ENCODE results near the gene ZNF577. TPM values are rescaled to one million over a fixed set of nuclear protein-coding genes. Genes with fewer than 3 reads are reported as not detected.

ZNF577 gene
- total RNA-seq, 1 experiment from 2014 or later: 5.4 TPM

DNA sequence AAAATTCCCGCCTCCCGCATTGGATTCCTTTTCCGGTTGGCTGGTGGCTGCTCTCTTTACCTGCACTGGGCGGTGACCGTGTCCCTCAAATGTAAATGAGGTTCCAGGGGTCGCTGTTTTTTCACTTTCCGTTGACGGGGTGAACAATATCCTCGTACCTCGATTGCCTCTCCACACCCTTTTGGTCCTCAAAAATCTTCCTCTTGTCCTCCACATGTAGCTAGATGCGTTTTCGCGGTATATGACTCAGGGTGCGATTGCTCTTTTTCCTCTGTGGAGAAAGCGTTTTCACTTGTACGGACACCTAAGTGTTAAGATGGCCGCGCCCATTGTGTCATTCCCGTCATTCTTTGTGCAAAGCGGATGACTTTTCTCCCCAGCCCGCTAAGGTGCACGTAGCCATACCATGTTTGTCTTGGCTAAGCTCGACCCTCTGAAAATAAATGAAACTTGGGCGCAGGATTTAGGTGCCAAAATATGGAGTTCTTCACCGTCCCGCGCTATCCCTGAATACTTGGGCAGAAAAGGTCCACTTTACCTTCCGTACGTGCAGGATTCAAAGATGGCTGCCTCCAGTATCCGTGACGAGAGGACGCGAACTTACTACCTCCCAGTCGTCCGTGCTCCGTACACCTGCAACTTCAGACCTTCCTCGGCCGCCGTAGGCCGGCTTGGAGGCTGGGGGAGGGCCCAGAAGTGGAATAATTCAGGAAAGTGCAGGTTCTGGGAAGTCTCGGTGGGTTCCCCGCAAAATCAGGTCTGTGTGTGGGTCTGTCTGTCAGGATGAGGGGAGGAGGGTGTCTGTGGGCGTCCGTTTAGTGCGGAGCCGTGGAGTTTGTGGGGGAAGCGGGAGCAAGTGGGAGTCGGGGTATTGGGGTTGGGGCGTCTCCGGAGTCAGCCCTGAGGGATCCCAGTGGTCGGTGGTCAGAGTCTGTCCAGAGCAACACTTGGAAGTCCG is 39.3 kb upstream of the ZNF577 start, which contains the start of gene ZNF613:
ZNF613 (plus strand) TSS at position 689 of the 958 bp plus-strand sequence. CDS start 8,749 bp downstream, outside the sequence.
- peak within 1 kb of the TSS; percentile 69 for H3K27ac ChIP-seq
- H3F3A ChIP-seq (ENCODE audit: insufficient read depth, low read depth): no peaks in the 10 kb centered on the region
- peaks cover 5% of the 10 kb centered on the region for H3K4me1 ChIP-seq (replicated peaks; ENCODE audit: insufficient read depth)
- H4K20me1 ChIP-seq (ENCODE audit: insufficient read depth): no peaks in the 10 kb centered on the region
- peak within 1 kb of the TSS; percentile 70 for H3K4me3 ChIP-seq
- no peaks in the 10 kb centered on the region for H3K9me2 ChIP-seq (ENCODE audit: insufficient read depth)
- H3K27me3 ChIP-seq (ENCODE audit: insufficient read depth, low read depth): no peaks in the 10 kb centered on the region
- no TSS peak for BruUV-seq (replicated peaks)
- peak; percentile 89 to 91 for DNase-seq
- H3K9me3 ChIP-seq (ENCODE audit: insufficient read depth, low read depth): peaks cover 46% of the 10 kb centered on the region
- H2AFZ ChIP-seq: peak within 1 kb of the TSS; percentile 95
- TF ChIP-seq, protein P1, sequence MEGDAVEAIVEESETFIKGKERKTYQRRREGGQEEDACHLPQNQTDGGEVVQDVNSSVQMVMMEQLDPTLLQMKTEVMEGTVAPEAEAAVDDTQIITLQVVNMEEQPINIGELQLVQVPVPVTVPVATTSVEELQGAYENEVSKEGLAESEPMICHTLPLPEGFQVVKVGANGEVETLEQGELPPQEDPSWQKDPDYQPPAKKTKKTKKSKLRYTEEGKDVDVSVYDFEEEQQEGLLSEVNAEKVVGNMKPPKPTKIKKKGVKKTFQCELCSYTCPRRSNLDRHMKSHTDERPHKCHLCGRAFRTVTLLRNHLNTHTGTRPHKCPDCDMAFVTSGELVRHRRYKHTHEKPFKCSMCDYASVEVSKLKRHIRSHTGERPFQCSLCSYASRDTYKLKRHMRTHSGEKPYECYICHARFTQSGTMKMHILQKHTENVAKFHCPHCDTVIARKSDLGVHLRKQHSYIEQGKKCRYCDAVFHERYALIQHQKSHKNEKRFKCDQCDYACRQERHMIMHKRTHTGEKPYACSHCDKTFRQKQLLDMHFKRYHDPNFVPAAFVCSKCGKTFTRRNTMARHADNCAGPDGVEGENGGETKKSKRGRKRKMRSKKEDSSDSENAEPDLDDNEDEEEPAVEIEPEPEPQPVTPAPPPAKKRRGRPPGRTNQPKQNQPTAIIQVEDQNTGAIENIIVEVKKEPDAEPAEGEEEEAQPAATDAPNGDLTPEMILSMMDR (conservative IDR thresholded peaks at IDR 0.05): peak; percentile 55; the same call in 1 of the 2 replicates
- no peak for TF ChIP-seq EZH2 (IDR thresholded peaks at IDR 0.05; ENCODE audit: low read depth)
- peaks cover 13% of the 10 kb centered on the region for H3K79me2 ChIP-seq (ENCODE audit: low read depth)
- peak within 1 kb of the TSS; percentile 81 for H3K4me2 ChIP-seq
- ChIA-PET POLR2A (ENCODE audit: unreplicated experiment) (interaction anchor here (0.6 kb wide), 1 partner anchor 244 kb away, joined by 8 read pairs; the partner anchor contains the start of gene ZNF836), CTCF (no interaction called here)
- peaks cover 26% of the 10 kb centered on the region for H3K36me3 ChIP-seq (ENCODE audit: low read depth)
- intact Hi-C loops (cut with micrococcal nuclease; ENCODE audit: unreplicated experiment): loop anchor here (1.0 to 10.0 kb wide), 4 partner anchors 23 to 262 kb away; partner anchors contain the start of gene ZNF350

DNA sequence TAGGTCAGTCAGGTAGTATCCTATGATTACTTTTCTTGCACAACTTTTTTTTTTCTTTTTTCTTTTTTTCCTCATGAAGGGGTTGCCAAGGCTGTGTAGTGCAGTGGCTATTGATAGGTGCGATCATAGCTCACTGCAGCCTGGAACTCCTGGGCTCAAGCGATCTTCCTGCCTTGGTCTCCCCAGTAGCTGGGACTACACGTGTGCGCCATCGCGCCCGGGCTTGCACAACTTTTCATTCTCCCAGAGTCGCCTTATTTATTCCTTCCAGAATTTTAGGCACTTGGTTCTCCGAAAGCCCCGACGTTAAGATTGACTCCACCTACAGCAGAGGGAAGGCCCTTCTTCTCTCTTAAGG is 38.7 kb upstream of the ZNF577 start:
- TF ChIP-seq, protein P1 (conservative IDR thresholded peaks at IDR 0.05): no peak
- TF ChIP-seq EZH2 (IDR thresholded peaks at IDR 0.05; ENCODE audit: low read depth): no peak
- ChIA-PET POLR2A (ENCODE audit: unreplicated experiment) (no interaction called here), CTCF (no interaction called here)
- peaks cover 23% of the 10 kb centered on the region for H3K36me3 ChIP-seq (ENCODE audit: low read depth)
- H3K9me3 ChIP-seq (ENCODE audit: insufficient read depth, low read depth): peaks cover 44% of the 10 kb centered on the region
- no peaks in the 10 kb centered on the region for H3K9me2 ChIP-seq (ENCODE audit: insufficient read depth)
- H3K4me3 ChIP-seq: peak overlapping the region; percentile 70
- no peaks in the 10 kb centered on the region for H4K20me1 ChIP-seq (ENCODE audit: insufficient read depth)
- H3K4me1 ChIP-seq (replicated peaks; ENCODE audit: insufficient read depth): peaks cover 5% of the 10 kb centered on the region
- no peaks in the 10 kb centered on the region for H3F3A ChIP-seq (ENCODE audit: insufficient read depth, low read depth)
- peak overlapping the region; percentile 69; the same call in 1 of the 2 replicates for H3K27ac ChIP-seq
- H3K4me2 ChIP-seq: peak overlapping the region; percentile 81
- H2AFZ ChIP-seq: peak overlapping the region; percentile 95
- BruUV-seq (replicated peaks): no TSS peak
- intact Hi-C loops (cut with micrococcal nuclease; ENCODE audit: unreplicated experiment): loop anchor here (1.0 to 10.0 kb wide), 2 partner anchors 22 to 222 kb away; no protein-coding TSS in a partner anchor
- peaks cover 13% of the 10 kb centered on the region for H3K79me2 ChIP-seq (ENCODE audit: low read depth)
- H3K27me3 ChIP-seq (ENCODE audit: insufficient read depth, low read depth): no peaks in the 10 kb centered on the region
- no peak for DNase-seq

DNA sequence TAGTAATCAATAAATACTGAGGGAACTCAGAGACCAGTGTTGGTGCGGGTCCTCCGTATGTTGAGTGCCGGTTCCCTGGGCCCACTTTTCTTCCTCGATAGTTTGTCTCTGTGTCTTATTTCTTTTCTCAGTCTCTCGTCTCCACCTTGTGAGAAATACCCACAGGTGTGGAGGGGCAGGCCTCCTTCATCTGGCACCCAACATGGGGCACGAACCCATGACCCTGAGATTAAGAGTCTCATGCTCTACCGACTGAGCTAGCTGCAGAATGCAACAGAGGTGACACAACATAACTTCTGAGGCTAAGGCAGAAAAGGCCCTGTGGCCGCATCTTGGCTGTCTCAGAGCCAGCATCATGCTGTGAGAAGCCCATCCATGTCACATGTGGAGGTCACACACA is 34.2 kb upstream of the ZNF577 start:
- Histone ChIP-seq H3K9me2 (ENCODE audit: insufficient read depth) (no peaks in the 10 kb centered on the region), H2AFZ (no peak overlapping the region), H3K27ac (no peak overlapping the region), H4K20me1 (ENCODE audit: insufficient read depth) (no peaks in the 10 kb centered on the region), H3F3A (ENCODE audit: insufficient read depth, low read depth) (no peaks in the 10 kb centered on the region), H3K4me3 (no peak overlapping the region), H3K9me3 (ENCODE audit: insufficient read depth, low read depth) (peaks cover 51% of the 10 kb centered on the region; the same call in 1 of the 2 replicates), H3K36me3 (ENCODE audit: low read depth) (no peaks in the 10 kb centered on the region), H3K4me2 (no peak overlapping the region), H3K79me2 (ENCODE audit: low read depth) (no peaks in the 10 kb centered on the region), H3K27me3 (ENCODE audit: insufficient read depth, low read depth) (no peaks in the 10 kb centered on the region), H3K4me1 (replicated peaks; ENCODE audit: insufficient read depth) (no peaks in the 10 kb centered on the region)
- POLR2A ChIA-PET (ENCODE audit: unreplicated experiment): no interaction called here
- TF ChIP-seq EZH2 (IDR thresholded peaks at IDR 0.05; ENCODE audit: low read depth): no peak
- TF ChIP-seq, protein P1 (conservative IDR thresholded peaks at IDR 0.05): no peak
- intact Hi-C loops (cut with micrococcal nuclease; ENCODE audit: unreplicated experiment): loop anchor here (10.0 kb wide), 1 partner anchor 217 kb away; no protein-coding TSS in a partner anchor
- no TSS peak for BruUV-seq (replicated peaks)
- CTCF ChIA-PET: no interaction called here
- DNase-seq: no peak
